ENCODE results near the gene GAPT. TPM values are rescaled to one million over a fixed set of nuclear protein-coding genes. Genes with fewer than 3 reads are reported as not detected.
A peak's percentile ranks its signal among the peaks of the same experiment; 100 is the strongest.

Gene GAPT
- total RNA-seq, 1 experiment from 2014 or later: not detected

GRCh38 chr5:58460732-58461286 is 30.4 kb upstream of the GAPT start:
- peak; percentile 88 for DNase-seq (ENCODE audit: low read depth)

DNA sequence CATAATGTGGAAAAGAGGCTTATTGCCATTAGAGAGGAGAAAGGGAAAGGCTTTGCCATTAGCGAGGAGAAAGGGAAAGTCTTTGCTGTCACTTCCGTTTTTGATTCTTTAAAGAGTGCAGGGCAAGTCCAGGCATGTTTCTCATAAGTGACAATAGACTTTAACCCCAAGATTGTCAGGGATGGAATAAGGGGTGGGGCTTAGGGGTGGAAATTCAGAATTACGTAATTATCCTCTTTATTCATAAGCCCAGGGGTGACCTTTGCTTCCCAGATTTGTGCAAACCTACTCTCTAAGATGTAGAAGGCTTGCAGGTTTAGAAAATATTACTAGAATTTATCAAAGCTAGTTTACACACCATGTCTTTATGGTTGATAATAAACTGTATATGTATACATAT is 29.1 kb upstream of the GAPT start:
- DNase-seq (ENCODE audit: low read depth): peak; percentile 32

DNA sequence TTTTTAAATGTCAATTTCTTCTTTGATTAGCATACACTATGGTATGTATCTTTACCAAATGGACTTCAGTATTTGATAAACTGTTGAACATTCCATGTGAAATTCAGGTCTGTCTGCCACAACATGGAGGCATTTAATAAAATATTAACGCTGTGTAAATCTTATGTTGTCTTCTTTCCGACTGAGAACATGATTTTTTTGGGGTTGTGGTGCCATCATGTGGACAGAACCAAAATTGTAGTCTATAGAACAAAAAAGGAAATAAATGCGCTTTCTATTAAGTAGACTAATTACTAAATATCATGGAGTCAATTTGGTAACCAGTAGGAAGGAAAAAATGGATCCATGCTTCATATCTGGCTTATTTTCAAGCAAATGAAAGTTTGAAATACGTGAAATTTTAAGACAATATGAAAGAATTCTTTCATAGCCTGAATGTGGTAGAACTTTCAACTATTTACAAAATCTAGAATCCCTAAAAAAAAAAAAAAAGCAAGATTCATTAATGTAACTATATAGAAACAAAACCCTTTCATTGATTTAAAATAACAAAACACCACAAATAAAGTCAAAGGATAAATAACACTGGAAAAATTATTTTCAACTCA is 28.5 kb upstream of the GAPT start:
- peak; percentile 62 for DNase-seq (ENCODE audit: low read depth)

DNA sequence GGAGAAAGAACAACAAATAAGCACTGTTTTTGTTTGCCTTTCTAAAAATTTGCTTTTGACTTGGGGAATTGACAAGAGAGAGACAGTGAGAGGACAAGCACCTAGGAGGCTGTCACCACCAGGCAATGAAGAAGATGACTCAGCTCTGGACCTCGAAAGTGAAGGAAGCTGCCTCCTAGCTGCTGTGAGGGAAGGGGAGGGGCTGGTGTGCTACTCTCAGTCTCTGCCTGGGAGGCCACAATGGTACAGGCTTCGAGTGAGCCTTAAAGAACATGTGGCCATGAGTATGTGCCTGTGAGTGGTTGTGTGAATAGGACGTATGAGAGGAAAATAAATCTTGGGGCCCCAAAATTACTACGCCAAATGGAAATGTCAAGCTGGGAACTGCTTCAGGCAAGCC is 24.3 kb upstream of the GAPT start:
- DNase-seq (ENCODE audit: low read depth): peak; percentile 80

DNA sequence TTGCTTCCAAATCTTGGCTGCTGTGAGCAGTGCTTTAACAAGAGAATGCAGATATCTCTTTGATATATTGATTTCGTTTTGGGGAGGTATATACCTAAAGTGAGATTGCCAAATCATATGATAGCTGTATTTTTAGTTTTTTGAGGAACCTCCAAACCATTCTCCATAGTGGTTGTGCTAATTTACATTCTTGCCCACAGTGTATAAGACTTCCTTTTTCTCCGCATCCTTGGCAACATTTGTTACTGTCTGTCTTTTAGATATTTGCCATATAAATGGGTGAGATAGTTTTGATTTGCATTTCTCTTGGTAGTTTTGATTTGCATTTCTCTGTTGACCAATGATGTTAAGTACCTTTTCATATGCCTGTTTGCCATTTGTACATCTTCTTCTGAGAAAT is 21.3 kb upstream of the GAPT start:
- no peak for DNase-seq (ENCODE audit: low read depth)

DNA sequence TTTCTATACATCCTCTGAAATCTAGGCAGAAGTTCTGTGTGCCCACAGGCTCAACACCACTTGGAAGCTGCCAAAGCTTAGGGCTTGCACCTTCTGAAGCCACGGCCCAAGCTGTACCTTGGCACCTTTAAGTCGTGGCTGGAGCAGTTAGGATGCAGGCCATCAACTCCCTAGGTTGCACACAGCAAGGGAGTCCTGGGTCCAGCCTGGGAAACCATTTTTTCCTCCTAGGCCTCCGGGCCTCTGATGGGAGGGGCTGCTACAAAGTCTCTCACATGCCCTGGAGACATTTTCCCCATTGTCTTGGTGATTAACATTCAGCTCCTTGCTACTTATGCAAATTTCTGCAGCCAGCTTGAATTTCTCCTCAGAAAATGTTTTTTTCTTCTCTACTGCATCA is 15.8 kb upstream of the GAPT start:
- no peak for DNase-seq (ENCODE audit: low read depth)

DNA sequence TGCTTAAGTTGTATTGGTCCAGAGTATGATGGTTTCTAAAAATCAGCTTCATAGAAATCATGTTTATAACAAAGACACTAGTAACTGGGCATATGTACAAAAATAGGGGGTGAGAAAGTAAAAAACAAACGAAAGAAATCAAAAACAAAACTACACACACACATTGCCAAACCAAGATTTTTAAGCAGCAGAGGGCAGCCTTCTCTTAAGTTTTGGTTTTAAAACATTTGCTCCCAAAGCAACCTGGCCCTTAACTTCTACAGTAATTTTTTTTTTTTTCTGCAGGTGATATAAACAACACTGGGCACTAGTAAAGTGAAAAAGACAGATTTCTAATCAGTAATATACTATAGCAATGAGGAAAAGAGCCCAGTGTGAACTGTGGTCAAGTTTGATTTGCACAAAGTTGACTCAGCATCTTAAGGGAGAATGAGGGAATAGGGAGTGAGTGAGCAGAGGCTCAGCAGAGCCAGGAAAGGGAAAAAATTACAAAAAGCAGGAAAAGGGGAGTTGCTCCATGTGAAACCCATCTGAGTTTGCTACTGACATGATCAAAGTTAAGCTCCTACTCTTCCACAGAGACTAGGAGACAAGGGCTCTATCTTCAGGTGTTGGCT is 13.4 kb upstream of the GAPT start:
- no peak for DNase-seq (ENCODE audit: low read depth)

- DNase-seq (ENCODE audit: low read depth): no peak
Measured at GRCh38 chr5:58481066-58481676, 10.1 kb upstream of the GAPT start.

- DNase-seq (ENCODE audit: low read depth): no peak
Measured at GRCh38 chr5:58481828-58482227, 9.4 kb upstream of the GAPT start.

GRCh38 chr5:58482536-58482935 is 8.7 kb upstream of the GAPT start:
- no peak for DNase-seq (ENCODE audit: low read depth)

DNA sequence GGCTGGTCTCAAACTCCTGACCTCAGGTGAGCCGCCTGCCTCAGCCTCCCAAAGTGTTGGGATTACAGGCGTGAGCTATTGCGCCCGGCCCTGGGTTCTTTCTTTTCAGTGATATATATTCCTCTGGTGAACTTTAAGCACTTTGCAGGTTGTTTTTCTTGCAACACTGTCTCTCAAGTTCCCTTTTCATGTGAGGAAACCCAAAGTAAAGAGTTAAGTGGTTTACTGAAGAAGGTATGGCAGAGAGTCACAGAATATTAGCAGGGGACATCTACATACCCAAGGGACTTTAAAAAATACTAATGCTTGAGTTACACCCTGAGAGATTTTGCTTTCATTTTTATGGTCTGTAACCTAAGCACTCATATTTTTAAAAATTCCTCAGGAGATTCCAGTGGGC is 6.7 kb upstream of the GAPT start:
- DNase-seq (ENCODE audit: low read depth): no peak

- DNase-seq (ENCODE audit: low read depth): no peak
Measured at GRCh38 chr5:58486290-58486689, 4.9 kb upstream of the GAPT start.

DNA sequence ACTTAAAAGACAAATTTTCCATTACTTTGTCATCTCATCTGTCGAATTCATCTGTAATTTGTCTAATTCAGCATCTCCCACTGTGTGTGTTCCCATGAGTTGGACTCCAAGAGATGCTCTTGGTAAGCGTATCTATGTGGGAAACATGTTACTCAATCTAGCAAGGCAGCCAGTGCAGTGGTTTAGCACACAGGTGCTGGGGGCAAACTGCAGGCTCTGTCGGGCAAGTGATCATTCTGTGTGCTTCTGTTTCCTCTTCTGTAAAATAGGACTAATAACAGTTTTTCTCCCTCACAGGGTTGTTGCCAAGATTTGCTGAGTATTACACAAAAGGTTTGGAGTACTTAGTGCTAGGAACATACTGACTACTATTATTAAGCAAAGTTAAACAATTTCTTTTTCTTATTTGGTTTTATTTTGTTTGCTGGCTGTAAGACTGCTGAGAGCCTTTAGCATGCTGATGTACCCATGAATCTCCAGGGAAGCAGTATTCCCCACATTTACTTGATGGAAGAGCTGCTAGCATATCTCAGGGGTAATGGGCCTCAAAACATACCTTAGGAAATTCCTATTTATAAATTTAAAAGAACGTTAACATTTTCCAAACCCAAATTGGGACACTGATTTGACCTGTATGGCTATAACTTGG is 709 bp upstream of the GAPT start:
- no peak for DNase-seq (ENCODE audit: low read depth)

DNA sequence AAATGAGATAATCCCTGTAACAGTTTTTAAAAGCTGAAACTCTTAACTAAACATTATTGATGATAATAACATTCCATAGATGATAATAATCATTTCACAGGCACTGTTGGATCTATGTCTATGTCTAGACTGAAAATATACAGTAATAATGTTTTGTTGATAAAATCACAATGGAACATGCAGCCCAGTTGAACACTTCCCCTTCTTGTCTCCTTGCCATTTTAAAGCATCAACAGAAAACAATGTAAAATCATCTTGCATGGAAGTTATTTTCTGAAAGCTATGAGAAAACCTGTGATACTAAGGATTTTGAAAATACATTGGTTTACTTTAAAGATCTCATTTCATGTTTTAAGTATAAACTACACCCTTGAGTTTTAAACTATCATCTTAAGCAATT is 1.9 kb downstream of the GAPT start:
- no peak for DNase-seq (ENCODE audit: low read depth)

- DNase-seq (ENCODE audit: low read depth): no peak
Measured at GRCh38 chr5:58496488-58496887, 5.3 kb downstream of the GAPT start.

GRCh38 chr5:58497386-58497785 is 6.2 kb downstream of the GAPT start:
- no peak for DNase-seq (ENCODE audit: low read depth)

DNA sequence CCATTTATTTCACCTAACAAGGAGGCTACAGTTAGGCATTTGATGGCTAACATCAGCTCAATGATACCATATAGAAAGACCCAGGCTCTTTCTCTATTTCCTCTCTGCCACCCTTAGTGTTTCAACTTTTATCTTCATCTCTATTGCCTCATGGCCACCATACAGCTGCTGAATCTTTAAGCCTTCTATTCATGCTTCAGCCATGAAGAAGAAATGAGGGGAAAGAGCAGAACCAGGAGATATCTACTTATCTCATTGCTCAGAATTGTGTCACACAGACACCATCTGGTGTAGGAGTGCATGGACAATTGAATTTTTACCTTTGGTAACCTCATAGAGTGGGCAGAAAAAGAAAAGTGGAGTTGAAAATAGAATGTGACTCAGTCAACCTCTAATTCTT is 6.7 kb downstream of the GAPT start:
- DNase-seq (ENCODE audit: low read depth): no peak

DNA sequence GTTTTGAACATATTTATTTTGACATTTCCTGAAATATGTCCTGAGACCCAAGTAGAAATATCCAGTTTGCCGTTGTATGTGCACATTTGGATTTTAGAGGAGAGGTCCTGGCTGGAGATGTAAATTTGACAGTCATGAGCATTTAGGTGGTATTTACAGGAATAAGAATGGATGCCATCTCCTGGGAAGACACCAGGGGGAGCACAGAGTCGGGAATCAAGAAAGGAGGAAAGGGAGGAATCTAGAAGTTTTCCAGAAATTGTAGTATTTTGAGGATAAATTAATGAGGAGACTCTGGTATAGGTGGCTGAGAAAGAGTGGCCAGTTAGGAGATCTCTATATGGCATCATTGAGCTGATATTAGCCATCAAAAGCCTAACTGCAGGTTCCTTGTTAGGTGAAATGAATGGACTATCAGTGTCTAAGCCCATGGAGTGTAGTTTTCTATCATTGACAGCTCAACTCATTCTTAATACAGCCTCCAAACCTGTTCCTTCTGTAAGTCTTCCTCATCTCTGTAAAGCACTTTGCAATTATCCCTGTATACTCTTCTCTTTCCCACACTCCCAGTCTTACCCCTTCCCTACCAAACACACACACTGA is 7.2 kb downstream of the GAPT start:
- peak; percentile 23 for DNase-seq (ENCODE audit: low read depth)

GRCh38 chr5:58499231-58499630 is 8.0 kb downstream of the GAPT start:
- no peak for DNase-seq (ENCODE audit: low read depth)

DNA sequence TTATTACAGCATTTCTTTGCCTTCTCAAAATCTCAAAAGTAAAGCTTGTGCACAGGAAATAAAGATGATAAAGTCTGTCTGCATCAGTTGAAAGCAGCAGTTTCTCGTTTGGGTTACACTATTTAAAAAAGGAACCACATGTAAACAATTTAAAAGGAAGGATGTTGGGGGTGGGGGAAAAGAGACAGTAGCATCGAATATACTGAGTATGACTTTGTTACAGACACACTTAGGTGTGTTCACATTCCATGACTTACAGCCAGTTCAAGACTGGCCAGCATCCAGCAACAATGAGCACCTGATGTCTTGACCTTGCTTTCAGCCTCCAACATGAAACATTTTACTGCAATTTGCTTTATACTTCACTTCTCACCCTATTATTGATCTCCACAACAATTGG is 8.7 kb downstream of the GAPT start:
- no peak for DNase-seq (ENCODE audit: low read depth)

DNA sequence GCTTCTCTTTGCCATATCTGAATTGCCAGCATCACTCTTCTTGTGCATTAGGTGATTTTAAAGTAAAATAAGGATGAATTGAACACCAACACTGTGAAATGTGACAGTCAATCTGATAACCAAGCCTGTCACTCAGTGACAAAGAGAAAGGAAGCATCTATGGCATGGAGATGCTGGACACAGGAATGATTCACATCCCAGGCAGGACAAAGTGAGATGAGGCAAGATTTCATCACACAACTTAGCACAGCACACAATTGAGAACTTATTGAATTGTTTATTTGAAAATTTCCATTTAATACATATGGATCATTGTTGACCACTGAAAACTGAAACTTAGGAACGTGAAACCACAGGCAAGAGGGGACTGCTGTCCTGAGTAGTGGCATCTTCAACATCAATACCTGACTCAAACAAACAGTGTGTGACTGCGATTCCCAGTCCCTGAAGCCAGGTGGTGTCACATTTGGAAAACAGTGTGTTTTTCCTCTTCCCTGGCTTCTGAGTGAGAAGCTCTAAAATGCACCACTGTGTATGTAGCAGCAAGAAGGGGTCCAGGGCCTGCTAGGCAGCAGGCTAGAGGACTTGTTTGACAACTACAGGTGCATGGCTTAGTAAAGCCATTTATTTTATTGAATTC is 10.7 kb downstream of the GAPT start:
- no peak for DNase-seq (ENCODE audit: low read depth)

Measured in M059J (cell line).